Measurements from ENCODE around the gene NUBP1. TPM values are rescaled to one million over a fixed set of nuclear protein-coding genes. Genes with fewer than 3 reads are reported as not detected.
"Not testable (repeated sequence)": the region's sequence is repeated elsewhere in the genome, so short reads cannot be mapped to it uniquely, and the experiment has no call there.

Gene NUBP1
- total RNA-seq, 1 donor from 2014 or later = 14.8 TPM

GRCh38 chr16:10751291-10751697, 7.7 kb downstream of the NUBP1 start:
- DNase-seq = no peak

- DNase-seq = no peak
Observed at GRCh38 chr16:10752843-10753523, 9.3 kb downstream of the NUBP1 start.

GRCh38 chr16:10753670-10754069, 10.0 kb downstream of the NUBP1 start:
- DNase-seq = no peak

- DNase-seq = no peak
Observed at GRCh38 chr16:10754941-10755340, 11.3 kb downstream of the NUBP1 start.

GRCh38 chr16:10756574-10756973, 12.9 kb downstream of the NUBP1 start:
- no peak for DNase-seq

- DNase-seq = no peak
Observed at GRCh38 chr16:10760858-10761257, 17.2 kb downstream of the NUBP1 start.

GRCh38 chr16:10761373-10761772, 17.7 kb downstream of the NUBP1 start:
- DNase-seq = no peak

- no peak for DNase-seq
Observed at GRCh38 chr16:10762336-10763016, 18.8 kb downstream of the NUBP1 start.

- DNase-seq = no peak
Observed at GRCh38 chr16:10763456-10763855, 19.8 kb downstream of the NUBP1 start.

GRCh38 chr16:10765772-10766171, 22.1 kb downstream of the NUBP1 start:
- DNase-seq = no peak

- no peak for DNase-seq
Observed at GRCh38 chr16:10767127-10767526, 23.5 kb downstream of the NUBP1 start.

GRCh38 chr16:10769381-10769780, 25.7 kb downstream of the NUBP1 start:
- no peak for DNase-seq

GRCh38 chr16:10770907-10771306, 27.3 kb downstream of the NUBP1 start:
- no peak for DNase-seq

GRCh38 chr16:10776280-10776679, 32.6 kb downstream of the NUBP1 start:
- DNase-seq = no peak

- not testable (repeated sequence) for DNase-seq
Observed at GRCh38 chr16:10776923-10777322, 33.3 kb downstream of the NUBP1 start.

GRCh38 chr16:10777356-10777755, 33.7 kb downstream of the NUBP1 start:
- DNase-seq = no peak

GRCh38 chr16:10779908-10780307, 36.3 kb downstream of the NUBP1 start:
- DNase-seq = not testable (repeated sequence)

GRCh38 chr16:10780628-10781027, 37.0 kb downstream of the NUBP1 start:
- DNase-seq = no peak

GRCh38 chr16:10782628-10783027, 39.0 kb downstream of the NUBP1 start:
- no peak for DNase-seq

GRCh38 chr16:10787304-10787703, 43.7 kb downstream of the NUBP1 start:
- no peak for DNase-seq

- not testable (repeated sequence) for DNase-seq
Observed at GRCh38 chr16:10788630-10789029, 45.0 kb downstream of the NUBP1 start.

- DNase-seq = no peak
Observed at GRCh38 chr16:10791048-10791447, 47.4 kb downstream of the NUBP1 start.

- no peak for DNase-seq
Observed at GRCh38 chr16:10799736-10800135, 56.1 kb downstream of the NUBP1 start.

- DNase-seq = no peak
Observed at GRCh38 chr16:10805334-10805733, 61.7 kb downstream of the NUBP1 start.

Data from skin of body (tissue), 2 donors.